ENCODE results near the gene FBLN5. TPM values are rescaled to one million over a fixed set of nuclear protein-coding genes. Genes with fewer than 3 reads are reported as not detected.

FBLN5 gene
- total and polyA plus RNA-seq, 9 of the 15 experiments (the other 6 are each of a cell fraction or from before 2014, with no cell fraction given): 0.11 to 0.22 TPM; not detected in 7

DNA sequence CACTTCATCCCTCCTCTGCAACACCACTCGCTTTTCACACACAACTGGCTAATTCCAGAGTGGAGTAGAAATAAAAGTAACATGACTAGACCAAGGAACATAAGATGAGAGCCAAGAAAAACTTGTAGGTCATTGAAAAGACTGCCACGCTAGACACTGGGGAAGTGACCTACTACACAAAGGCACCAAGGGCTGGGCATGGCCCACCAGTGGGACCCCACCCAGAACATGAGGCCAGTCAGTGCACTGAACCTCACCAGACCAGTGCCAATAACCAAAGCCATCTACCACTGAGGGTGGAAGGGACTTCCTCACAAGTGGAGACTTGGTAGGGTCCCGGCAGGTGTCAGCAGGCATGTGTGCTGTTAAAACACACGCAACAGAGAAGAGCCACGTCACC lies 19.7 kb downstream of the FBLN5 start:
- no TSS peak for BruUV-seq (replicated peaks)
- CTCF ChIA-PET (ENCODE audit: low intra/inter-chr PET ratio): no interaction called here
- in situ Hi-C loops (cut with MboI): no loop called here
- Histone ChIP-seq H3K9me3 (replicated peaks; ENCODE audit: control insufficient read depth, insufficient read depth, low read depth, low read length) (no peaks in the 10 kb centered on the region), H3K4me3 (no peak overlapping the region), H2AFZ (ENCODE audit: low read depth, low read length) (no peak overlapping the region), H4K20me1 (replicated peaks; ENCODE audit: control insufficient read depth, insufficient read depth, low read length) (no peaks in the 10 kb centered on the region), H3K4me1 (replicated peaks in 1 of 2; ENCODE audit: control insufficient read depth in 2 of 2, insufficient read depth in 2 of 2, low read length in 2 of 2) (peaks cover 0 to 4% of the 10 kb centered on the region in 2 experiments; a peak in 2 of 5 replicates), H3K27me3 (ENCODE audit: control insufficient read depth in 2 of 2, insufficient read depth in 2 of 2, low read length in 2 of 2) (peaks cover 0 to 36% of the 10 kb centered on the region in 2 experiments; a peak in 4 of 5 replicates), H3K27ac (ENCODE audit: extremely low read depth, low read depth, low read length) (no peak overlapping the region), H3K9ac (ENCODE audit: insufficient read depth in 1 of 2, low read depth in 2 of 2, low read length in 2 of 2) (no peak overlapping the region), H3K79me2 (ENCODE audit: control insufficient read depth, insufficient read depth, low read length) (no peaks in the 10 kb centered on the region), H3K4me2 (ENCODE audit: insufficient read depth, low read length) (no peak overlapping the region), H3K9me1 (ENCODE audit: control insufficient read depth, insufficient read depth, low read length) (no peaks in the 10 kb centered on the region), H3K36me3 (ENCODE audit: control insufficient read depth, insufficient read depth, low read length) (no peaks in the 10 kb centered on the region)
- WGBS (ENCODE audit: insufficient coverage, low coverage, missing lambda C conversion rate): 2% methylated on average over 5 of the region's 5 CpGs
- ATAC-seq (no peak), DNase-seq (ENCODE audit: extremely low read depth in 1 of 4, low spot score in 3 of 4) (no peak), FAIRE-seq (no peak)
- TF ChIP-seq, protein P1, sequence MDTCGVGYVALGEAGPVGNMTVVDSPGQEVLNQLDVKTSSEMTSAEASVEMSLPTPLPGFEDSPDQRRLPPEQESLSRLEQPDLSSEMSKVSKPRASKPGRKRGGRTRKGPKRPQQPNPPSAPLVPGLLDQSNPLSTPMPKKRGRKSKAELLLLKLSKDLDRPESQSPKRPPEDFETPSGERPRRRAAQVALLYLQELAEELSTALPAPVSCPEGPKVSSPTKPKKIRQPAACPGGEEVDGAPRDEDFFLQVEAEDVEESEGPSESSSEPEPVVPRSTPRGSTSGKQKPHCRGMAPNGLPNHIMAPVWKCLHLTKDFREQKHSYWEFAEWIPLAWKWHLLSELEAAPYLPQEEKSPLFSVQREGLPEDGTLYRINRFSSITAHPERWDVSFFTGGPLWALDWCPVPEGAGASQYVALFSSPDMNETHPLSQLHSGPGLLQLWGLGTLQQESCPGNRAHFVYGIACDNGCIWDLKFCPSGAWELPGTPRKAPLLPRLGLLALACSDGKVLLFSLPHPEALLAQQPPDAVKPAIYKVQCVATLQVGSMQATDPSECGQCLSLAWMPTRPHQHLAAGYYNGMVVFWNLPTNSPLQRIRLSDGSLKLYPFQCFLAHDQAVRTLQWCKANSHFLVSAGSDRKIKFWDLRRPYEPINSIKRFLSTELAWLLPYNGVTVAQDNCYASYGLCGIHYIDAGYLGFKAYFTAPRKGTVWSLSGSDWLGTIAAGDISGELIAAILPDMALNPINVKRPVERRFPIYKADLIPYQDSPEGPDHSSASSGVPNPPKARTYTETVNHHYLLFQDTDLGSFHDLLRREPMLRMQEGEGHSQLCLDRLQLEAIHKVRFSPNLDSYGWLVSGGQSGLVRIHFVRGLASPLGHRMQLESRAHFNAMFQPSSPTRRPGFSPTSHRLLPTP (IDR thresholded peaks at IDR 0.05; ENCODE audit: borderline replicate concordance, extremely low read depth, insufficient read length): no peak
- TF ChIP-seq SREBF2 (CRISPR knock-in tag; IDR thresholded peaks at IDR 0.05) (no peak), SPI1 (IDR thresholded peaks at IDR 0.05; ENCODE audit: borderline replicate concordance, low read depth, low read length) (no peak), PHB (CRISPR knock-in tag; IDR thresholded peaks at IDR 0.05) (no peak), ZNF224 (CRISPR knock-in tag; IDR thresholded peaks at IDR 0.05) (no peak)
- TF ChIP-seq, protein P2, sequence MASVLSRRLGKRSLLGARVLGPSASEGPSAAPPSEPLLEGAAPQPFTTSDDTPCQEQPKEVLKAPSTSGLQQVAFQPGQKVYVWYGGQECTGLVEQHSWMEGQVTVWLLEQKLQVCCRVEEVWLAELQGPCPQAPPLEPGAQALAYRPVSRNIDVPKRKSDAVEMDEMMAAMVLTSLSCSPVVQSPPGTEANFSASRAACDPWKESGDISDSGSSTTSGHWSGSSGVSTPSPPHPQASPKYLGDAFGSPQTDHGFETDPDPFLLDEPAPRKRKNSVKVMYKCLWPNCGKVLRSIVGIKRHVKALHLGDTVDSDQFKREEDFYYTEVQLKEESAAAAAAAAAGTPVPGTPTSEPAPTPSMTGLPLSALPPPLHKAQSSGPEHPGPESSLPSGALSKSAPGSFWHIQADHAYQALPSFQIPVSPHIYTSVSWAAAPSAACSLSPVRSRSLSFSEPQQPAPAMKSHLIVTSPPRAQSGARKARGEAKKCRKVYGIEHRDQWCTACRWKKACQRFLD (CRISPR knock-in tag; IDR thresholded peaks at IDR 0.05): no peak
- intact Hi-C loops (cut with micrococcal nuclease): no loop called here
- POLR2A ChIA-PET: no interaction called here

Measured in K562 (cell line).